HFFc6 (cell line): ENCODE data around the gene PRKG1. TPM values are rescaled to one million over a fixed set of nuclear protein-coding genes. Genes with fewer than 3 reads are reported as not detected.

ENCODE experiments used
- DNase-seq: peaks from one replicate; pipeline ENCODE4 v3.0.0-alpha.2; 2018
- H3K27ac Mint-ChIP-seq: 2 replicates; pipeline ENCODE4 v1.8.0; 2020; ENCODE audit warnings: mild to moderate bottlenecking, mixed read lengths
- H3K27me3 Mint-ChIP-seq: 2 replicates; pipeline ENCODE4 v1.8.0; 2021; ENCODE audit warnings: mild to moderate bottlenecking, moderate library complexity, mixed read lengths; ENCODE audit not compliant: insufficient read depth
- H3K36me3 Mint-ChIP-seq: 2 replicates; pipeline ENCODE4 v1.8.0; 2021; ENCODE audit warnings: low read depth, mixed read lengths
- H3K4me1 Mint-ChIP-seq: 2 replicates; pipeline ENCODE4 v1.8.0; 2020; ENCODE audit warnings: low read depth, mixed read lengths
- H3K4me3 Mint-ChIP-seq: 2 replicates; pipeline ENCODE4 v1.8.0; 2020; ENCODE audit warnings: mild to moderate bottlenecking, moderate library complexity, mixed read lengths
- H3K9me3 Mint-ChIP-seq: 2 replicates; pipeline ENCODE4 v1.8.0; 2020; ENCODE audit warnings: mild to moderate bottlenecking, mixed read lengths
- total RNA-seq, 6 experiments: library from RNA; stranded (reverse); fragmentation: NEBNext Ultra II Directional; extraction: Animal tissue kit (Norgen Biotek cat#: 25700); gene quantifications; 2 replicates in 1 of 6; 3 replicates in 5 of 6; pipeline ENCODE4 v1.2.3, GENCODE V29; 2021
- TF ChIP-seq, protein P1 (sequence below): fragments of 200-600 bp; sonication (generic); IDR thresholded peaks from 2 replicates; pipeline ENCODE4 v1.5.0; 2021; ENCODE audit warnings: antibody characterized with exemption, mild to moderate bottlenecking

The PRKG1 gene
- total RNA-seq, 6 experiments from 2014 or later = 9.3 to 10.1 (median 9.8) TPM

GRCh38 chr10:51789903-51790302 lies 715.6 kb downstream of the PRKG1 start:
- peaks cover 5% of the 10 kb centered on the region; the same call in 1 of the 2 replicates for H3K9me3 Mint-ChIP-seq
- no peaks in the 10 kb centered on the region; the same call in 1 of the 2 replicates for H3K27me3 Mint-ChIP-seq
- no peak overlapping the region for H3K27ac Mint-ChIP-seq
- peaks cover 4% of the 10 kb centered on the region; the same call in 1 of the 2 replicates for H3K4me1 Mint-ChIP-seq
- no peak for DNase-seq
- no peaks in the 10 kb centered on the region for H3K36me3 Mint-ChIP-seq
- H3K4me3 Mint-ChIP-seq = no peak overlapping the region
- TF ChIP-seq, protein P1, sequence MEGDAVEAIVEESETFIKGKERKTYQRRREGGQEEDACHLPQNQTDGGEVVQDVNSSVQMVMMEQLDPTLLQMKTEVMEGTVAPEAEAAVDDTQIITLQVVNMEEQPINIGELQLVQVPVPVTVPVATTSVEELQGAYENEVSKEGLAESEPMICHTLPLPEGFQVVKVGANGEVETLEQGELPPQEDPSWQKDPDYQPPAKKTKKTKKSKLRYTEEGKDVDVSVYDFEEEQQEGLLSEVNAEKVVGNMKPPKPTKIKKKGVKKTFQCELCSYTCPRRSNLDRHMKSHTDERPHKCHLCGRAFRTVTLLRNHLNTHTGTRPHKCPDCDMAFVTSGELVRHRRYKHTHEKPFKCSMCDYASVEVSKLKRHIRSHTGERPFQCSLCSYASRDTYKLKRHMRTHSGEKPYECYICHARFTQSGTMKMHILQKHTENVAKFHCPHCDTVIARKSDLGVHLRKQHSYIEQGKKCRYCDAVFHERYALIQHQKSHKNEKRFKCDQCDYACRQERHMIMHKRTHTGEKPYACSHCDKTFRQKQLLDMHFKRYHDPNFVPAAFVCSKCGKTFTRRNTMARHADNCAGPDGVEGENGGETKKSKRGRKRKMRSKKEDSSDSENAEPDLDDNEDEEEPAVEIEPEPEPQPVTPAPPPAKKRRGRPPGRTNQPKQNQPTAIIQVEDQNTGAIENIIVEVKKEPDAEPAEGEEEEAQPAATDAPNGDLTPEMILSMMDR = no peak

- H3K27me3 Mint-ChIP-seq = no peaks in the 10 kb centered on the region; the same call in 1 of the 2 replicates
- H3K4me1 Mint-ChIP-seq = no peaks in the 10 kb centered on the region
- TF ChIP-seq, protein P1 = no peak
- H3K4me3 Mint-ChIP-seq = no peak overlapping the region
- no peak for DNase-seq
- no peak overlapping the region for H3K27ac Mint-ChIP-seq
- H3K36me3 Mint-ChIP-seq = no peaks in the 10 kb centered on the region
- H3K9me3 Mint-ChIP-seq = peaks cover 5% of the 10 kb centered on the region; the same call in 1 of the 2 replicates
Measured at GRCh38 chr10:51792678-51793077, 718.4 kb downstream of the PRKG1 start.

- TF ChIP-seq, protein P1 = no peak
- H3K27me3 Mint-ChIP-seq = peaks cover 2% of the 10 kb centered on the region; the same call in 1 of the 2 replicates
Measured at GRCh38 chr10:51800121-51800520, 725.8 kb downstream of the PRKG1 start.

GRCh38 chr10:51800725-51801424 lies 726.6 kb downstream of the PRKG1 start:
- Mint-ChIP-seq H3K27me3 (peaks cover 2% of the 10 kb centered on the region; the same call in 1 of the 2 replicates), H3K9me3 (no peaks in the 10 kb centered on the region), H3K36me3 (no peaks in the 10 kb centered on the region), H3K27ac (no peak overlapping the region), H3K4me3 (no peak overlapping the region), H3K4me1 (peaks cover 8% of the 10 kb centered on the region)
- no peak for DNase-seq
- TF ChIP-seq, protein P1 = no peak

More at GRCh38 chr10:51800121-51800520, 725.8 kb downstream of the PRKG1 start:
- H3K36me3 Mint-ChIP-seq = no peaks in the 10 kb centered on the region
- no peak overlapping the region for H3K27ac Mint-ChIP-seq
- no peak for DNase-seq
- peaks cover 8% of the 10 kb centered on the region for H3K4me1 Mint-ChIP-seq
- no peaks in the 10 kb centered on the region for H3K9me3 Mint-ChIP-seq
- H3K4me3 Mint-ChIP-seq = no peak overlapping the region

DNA sequence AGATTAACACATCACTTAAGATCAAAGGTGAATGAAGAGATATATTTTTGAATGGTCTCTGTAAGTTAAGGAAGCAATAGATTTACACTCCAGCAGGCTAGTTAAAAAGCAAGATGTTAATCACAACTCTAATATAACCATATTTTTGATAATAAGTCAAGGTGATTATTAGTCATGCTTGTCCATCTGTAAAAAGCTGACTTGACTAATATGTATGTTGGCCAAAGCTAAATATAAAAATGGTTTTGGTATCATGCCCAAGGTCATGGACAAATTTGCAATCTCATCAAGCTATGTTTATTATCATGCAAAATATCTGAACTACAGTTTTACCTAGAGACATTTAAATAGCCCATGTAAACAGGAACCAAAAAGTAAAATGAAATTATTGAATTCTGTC lies 727.7 kb downstream of the PRKG1 start:
- no peak overlapping the region for H3K4me3 Mint-ChIP-seq

More for the DNA sequence above, 727.7 kb downstream of the PRKG1 start:
- no peaks in the 10 kb centered on the region for H3K9me3 Mint-ChIP-seq
- H3K36me3 Mint-ChIP-seq = no peaks in the 10 kb centered on the region
- H3K4me1 Mint-ChIP-seq = peaks cover 17% of the 10 kb centered on the region
- peaks cover 2% of the 10 kb centered on the region; the same call in 1 of the 2 replicates for H3K27me3 Mint-ChIP-seq
- H3K27ac Mint-ChIP-seq = no peak overlapping the region
- TF ChIP-seq, protein P1 = no peak
- DNase-seq = no peak
